Mammary epithelial cell (primary cell): ENCODE data around the gene SLC25A34.

Source experiments
- CTCF ChIP-seq, 2 donors: IDR thresholded peaks in 1 of 2; conservative IDR thresholded peaks in 1 of 2; 2 replicates each; pipeline ENCODE4 v1.5.1; 2011 to 2012; ENCODE audit warnings: inconsistent platforms in 2 of 2, low read length in 2 of 2, mild to moderate bottlenecking in 2 of 2, control low read depth in 1 of 2, low read depth in 1 of 2; ENCODE audit not compliant: insufficient read depth in 1 of 2; ENCODE audit errors: extremely low read depth in 1 of 2
- EZH2 ChIP-seq: IDR thresholded peaks from 2 replicates; pipeline ENCODE4 v1.6.1; 2012; ENCODE audit warnings: low read length, inconsistent platforms, borderline replicate concordance

- no peak for TF ChIP-seq CTCF (conservative IDR thresholded peaks at IDR 0.05 in 1 of 2, IDR thresholded peaks at IDR 0.05 in 1 of 2; ENCODE audit: extremely low read depth in 1 of 2, insufficient read depth in 1 of 2, low read depth in 1 of 2, low read length in 2 of 2)
- TF ChIP-seq EZH2 = no peak
Observed at GRCh38 chr1:15698201-15698600, 37.9 kb upstream of the SLC25A34 start.
